Kidney (tissue), 14 donors: Measurements from ENCODE around the gene HSPA13. TPM values are rescaled to one million over a fixed set of nuclear protein-coding genes. Genes with fewer than 3 reads are reported as not detected.

Experiments
- DNase-seq, 5 donors: peaks; one replicate each; pipeline ENCODE4 v3.0.0-alpha.2; 2013 to 2020
- FAIRE-seq: peaks from 2 replicates; lab custom pipeline; 2012; peaks lifted over from hg19 to GRCh38; lab: Jason Lieb, UNC
- H3K27ac ChIP-seq, 2 donors: one replicate each; pipeline ENCODE4 v1.7.0; 2013; ENCODE audit warnings: low read depth in 2 of 2, low read length in 2 of 2, inconsistent platforms in 1 of 2
- H3K27me3 ChIP-seq: one replicate; pipeline ENCODE4 v1.7.1; 2013; ENCODE audit warnings: low read length, inconsistent platforms; ENCODE audit not compliant: control insufficient read depth, insufficient read depth
- H3K36me3 ChIP-seq, 3 donors: one replicate each; pipeline versions ENCODE4 v1.7.0 to v1.7.1; 2013; ENCODE audit warnings: low read length in 3 of 3, control low read depth in 1 of 3, inconsistent platforms in 1 of 3; ENCODE audit not compliant: insufficient read depth in 3 of 3, control insufficient read depth in 2 of 3
- H3K4me1 ChIP-seq, 3 donors: one replicate each; pipeline versions ENCODE4 v1.7.0 to v1.7.1; 2013; ENCODE audit warnings: low read length in 3 of 3, inconsistent platforms in 1 of 3, low read depth in 1 of 3; ENCODE audit not compliant: control insufficient read depth in 2 of 3, insufficient read depth in 2 of 3
- H3K4me3 ChIP-seq, 3 donors: one replicate each; pipeline versions ENCODE4 v1.7.0 to v1.8.1; 2013; ENCODE audit warnings: low read length in 3 of 3, control low read depth in 1 of 3, inconsistent platforms in 1 of 3
- H3K9ac ChIP-seq, 3 donors: one replicate each; pipeline versions ENCODE4 v1.7.0 to v1.7.1; 2013; ENCODE audit warnings: low read length in 3 of 3, control low read depth in 1 of 3, inconsistent platforms in 1 of 3
- H3K9me3 ChIP-seq, 3 donors: one replicate each; pipeline versions ENCODE4 v1.7.0 to v1.7.1; 2013; ENCODE audit warnings: low read length in 3 of 3, control low read depth in 1 of 3, inconsistent platforms in 1 of 3; ENCODE audit not compliant: control insufficient read depth in 2 of 3, insufficient read depth in 1 of 3
- CTCF ChIP-seq: IDR thresholded peaks from 3 replicates; pipeline ENCODE4 v1.5.1; 2012; ENCODE audit warnings: mild to moderate bottlenecking, moderate library complexity, borderline replicate concordance; ENCODE audit not compliant: insufficient read depth; ENCODE audit errors: extremely low read depth
- intact Hi-C: fragments of 100-400 bp; cut with DNase I; formaldehyde crosslinking; loops from one replicate; pipeline ENCODE4 v1.11.1; 2022
- polyA plus RNA-seq: library from polyadenylated mRNA; stranded (reverse); fragments of 350-450 nt; fragmentation: Illumina TruSeq; extraction: RNeasy Lipid Tissue Mini Kit (QIAGEN cat#74804); gene quantifications from one replicate; pipeline ENCODE4 v1.2.3, GENCODE V29; 2014; ENCODE audit warnings: low read depth, low replicate concordance; ENCODE audit not compliant: insufficient read depth
- total RNA-seq: library from RNA; stranded (reverse); fragmentation: NEBNext Ultra II Directional; extraction: Animal tissue kit (Norgen Biotek cat#: 25700); gene quantifications from one replicate; pipeline ENCODE4 v1.2.1, GENCODE V29; 2021
- donor health status: control.
- donor health status: control.
- donor health status: control.
- donor health status: control.
- donor health status: control.
- donor health status: DM: yes; HTN: yes; CAD: no.
- donor health status: Normal renal cell carcinoma (clear cell type).

HSPA13 gene
- total and polyA plus RNA-seq, 2 donors from 2014 or later = 7.9 to 30.8 TPM

- DNase-seq = no peak
- TF ChIP-seq CTCF = no peak
- Histone ChIP-seq H3K27me3 (no peaks in the 10 kb centered on the region), H3K27ac (no peak overlapping the region), H3K36me3 (no peaks in the 10 kb centered on the region), H3K4me1 (no peaks in the 10 kb centered on the region), H3K9ac (no peak overlapping the region), H3K4me3 (no peak overlapping the region), H3K9me3 (no peaks in the 10 kb centered on the region)
- FAIRE-seq = no peak
- intact Hi-C loops = no loop called here
Measured at GRCh38 chr21:14358775-14359174, 24.2 kb downstream of the HSPA13 start.

- Histone ChIP-seq H3K9ac (no peak overlapping the region), H3K36me3 (no peaks in the 10 kb centered on the region), H3K4me3 (no peak overlapping the region), H3K4me1 (no peaks in the 10 kb centered on the region), H3K27ac (no peak overlapping the region), H3K27me3 (no peaks in the 10 kb centered on the region), H3K9me3 (no peaks in the 10 kb centered on the region)
- intact Hi-C loops = no loop called here
- FAIRE-seq = no peak
- no peak for TF ChIP-seq CTCF
- peak in 1 of 5 donors; percentile 23 for DNase-seq
Measured at GRCh38 chr21:14356746-14357145, 26.2 kb downstream of the HSPA13 start.

- intact Hi-C loops = no loop called here
Measured at GRCh38 chr21:14354515-14354914, 28.4 kb downstream of the HSPA13 start.

More at GRCh38 chr21:14354515-14354914, 28.4 kb downstream of the HSPA13 start:
- no peak for TF ChIP-seq CTCF
- DNase-seq (no peak), FAIRE-seq (no peak)
- Histone ChIP-seq H3K9me3 (no peaks in the 10 kb centered on the region), H3K36me3 (no peaks in the 10 kb centered on the region), H3K27ac (no peak overlapping the region), H3K27me3 (no peaks in the 10 kb centered on the region), H3K4me1 (no peaks in the 10 kb centered on the region), H3K4me3 (no peak overlapping the region), H3K9ac (no peak overlapping the region)
